Panc1 (cell line): ENCODE results near the gene CD320.
"Not testable (repeated sequence)": the region's sequence is repeated elsewhere in the genome, so short reads cannot be mapped to it uniquely, and the experiment has no call there.

Experiments
- POLR2AphosphoS5 ChIP-seq: IDR thresholded peaks from 2 replicates; pipeline ENCODE4 v1.6.1; 2012; ENCODE audit warnings: mild to moderate bottlenecking, low read depth, low read length, moderate library complexity
- SIN3A ChIP-seq: IDR thresholded peaks from 2 replicates; pipeline ENCODE4 v1.6.1; 2012; ENCODE audit warnings: low read depth, mild to moderate bottlenecking, low read length, moderate library complexity, borderline replicate concordance; ENCODE audit not compliant: insufficient read depth
- TCF7L2 ChIP-seq: IDR thresholded peaks from 2 replicates; pipeline ENCODE4 v1.6.1; 2011; ENCODE audit warnings: mild to moderate bottlenecking, low read depth, low read length, inconsistent platforms
- TF ChIP-seq, protein P1 (sequence below), 2 experiments: IDR thresholded peaks; 2 replicates each; pipeline ENCODE4 v1.6.1; 2011 to 2012; ENCODE audit warnings: low read depth in 2 of 2, control low read depth in 1 of 2, low read length in 1 of 2, mild to moderate bottlenecking in 1 of 2, moderate library complexity in 1 of 2; ENCODE audit not compliant: insufficient read depth in 1 of 2
- TF ChIP-seq, protein P2 (sequence below): fragments of 450-650 bp; IDR thresholded peaks from 2 replicates; pipeline ENCODE4 v1.5.1; 2017; ENCODE audit warnings: mild to moderate bottlenecking

DNA sequence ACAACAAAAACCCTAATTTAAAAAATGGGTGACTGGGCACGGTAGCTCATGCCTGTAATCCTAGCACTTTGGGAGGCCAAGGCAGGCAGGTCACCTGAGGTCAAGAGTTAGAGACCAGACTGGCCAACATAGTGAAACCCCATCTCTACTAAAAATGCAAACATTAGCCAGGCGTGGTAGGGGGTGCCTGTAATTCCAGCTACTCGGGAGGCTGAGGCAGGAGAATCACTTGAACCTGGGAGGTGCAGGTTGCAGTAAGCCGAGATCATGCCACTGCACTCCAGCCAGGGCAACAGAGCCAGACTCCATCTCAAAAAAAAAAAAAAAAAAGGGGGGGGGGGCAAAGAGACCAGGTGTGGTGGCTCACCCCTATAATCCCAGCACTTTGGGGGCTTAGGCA is 43.9 kb downstream of the CD320 start:
- TF ChIP-seq, protein P1, sequence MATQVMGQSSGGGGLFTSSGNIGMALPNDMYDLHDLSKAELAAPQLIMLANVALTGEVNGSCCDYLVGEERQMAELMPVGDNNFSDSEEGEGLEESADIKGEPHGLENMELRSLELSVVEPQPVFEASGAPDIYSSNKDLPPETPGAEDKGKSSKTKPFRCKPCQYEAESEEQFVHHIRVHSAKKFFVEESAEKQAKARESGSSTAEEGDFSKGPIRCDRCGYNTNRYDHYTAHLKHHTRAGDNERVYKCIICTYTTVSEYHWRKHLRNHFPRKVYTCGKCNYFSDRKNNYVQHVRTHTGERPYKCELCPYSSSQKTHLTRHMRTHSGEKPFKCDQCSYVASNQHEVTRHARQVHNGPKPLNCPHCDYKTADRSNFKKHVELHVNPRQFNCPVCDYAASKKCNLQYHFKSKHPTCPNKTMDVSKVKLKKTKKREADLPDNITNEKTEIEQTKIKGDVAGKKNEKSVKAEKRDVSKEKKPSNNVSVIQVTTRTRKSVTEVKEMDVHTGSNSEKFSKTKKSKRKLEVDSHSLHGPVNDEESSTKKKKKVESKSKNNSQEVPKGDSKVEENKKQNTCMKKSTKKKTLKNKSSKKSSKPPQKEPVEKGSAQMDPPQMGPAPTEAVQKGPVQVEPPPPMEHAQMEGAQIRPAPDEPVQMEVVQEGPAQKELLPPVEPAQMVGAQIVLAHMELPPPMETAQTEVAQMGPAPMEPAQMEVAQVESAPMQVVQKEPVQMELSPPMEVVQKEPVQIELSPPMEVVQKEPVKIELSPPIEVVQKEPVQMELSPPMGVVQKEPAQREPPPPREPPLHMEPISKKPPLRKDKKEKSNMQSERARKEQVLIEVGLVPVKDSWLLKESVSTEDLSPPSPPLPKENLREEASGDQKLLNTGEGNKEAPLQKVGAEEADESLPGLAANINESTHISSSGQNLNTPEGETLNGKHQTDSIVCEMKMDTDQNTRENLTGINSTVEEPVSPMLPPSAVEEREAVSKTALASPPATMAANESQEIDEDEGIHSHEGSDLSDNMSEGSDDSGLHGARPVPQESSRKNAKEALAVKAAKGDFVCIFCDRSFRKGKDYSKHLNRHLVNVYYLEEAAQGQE (IDR thresholded peaks at IDR 0.05; ENCODE audit: insufficient read depth in 1 of 2, low read depth in 2 of 2, low read length in 1 of 2), result not testable (repeated sequence)
- TF ChIP-seq, protein P2, sequence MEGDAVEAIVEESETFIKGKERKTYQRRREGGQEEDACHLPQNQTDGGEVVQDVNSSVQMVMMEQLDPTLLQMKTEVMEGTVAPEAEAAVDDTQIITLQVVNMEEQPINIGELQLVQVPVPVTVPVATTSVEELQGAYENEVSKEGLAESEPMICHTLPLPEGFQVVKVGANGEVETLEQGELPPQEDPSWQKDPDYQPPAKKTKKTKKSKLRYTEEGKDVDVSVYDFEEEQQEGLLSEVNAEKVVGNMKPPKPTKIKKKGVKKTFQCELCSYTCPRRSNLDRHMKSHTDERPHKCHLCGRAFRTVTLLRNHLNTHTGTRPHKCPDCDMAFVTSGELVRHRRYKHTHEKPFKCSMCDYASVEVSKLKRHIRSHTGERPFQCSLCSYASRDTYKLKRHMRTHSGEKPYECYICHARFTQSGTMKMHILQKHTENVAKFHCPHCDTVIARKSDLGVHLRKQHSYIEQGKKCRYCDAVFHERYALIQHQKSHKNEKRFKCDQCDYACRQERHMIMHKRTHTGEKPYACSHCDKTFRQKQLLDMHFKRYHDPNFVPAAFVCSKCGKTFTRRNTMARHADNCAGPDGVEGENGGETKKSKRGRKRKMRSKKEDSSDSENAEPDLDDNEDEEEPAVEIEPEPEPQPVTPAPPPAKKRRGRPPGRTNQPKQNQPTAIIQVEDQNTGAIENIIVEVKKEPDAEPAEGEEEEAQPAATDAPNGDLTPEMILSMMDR, result not testable (repeated sequence)
- TF ChIP-seq POLR2AphosphoS5, SIN3A, TCF7L2: not testable (repeated sequence)
